Fibroblast of skin of left biceps (primary cell): ENCODE results near the gene CTNND2.

ENCODE experiments used
- DNase-seq, 2 experiments: peaks; one replicate each; pipeline ENCODE4 v3.0.0-alpha.2; 2013; ENCODE audit warnings: low read depth in 2 of 2

CTNND2 gene

GRCh38 chr5:11522796-11523195, 381.4 kb downstream of the CTNND2 start:
- no peak for DNase-seq

GRCh38 chr5:11520241-11520930, 383.9 kb downstream of the CTNND2 start:
- no peak for DNase-seq

- DNase-seq = no peak
Observed at GRCh38 chr5:11519236-11519635, 385.0 kb downstream of the CTNND2 start.

GRCh38 chr5:11518676-11519075, 385.6 kb downstream of the CTNND2 start:
- no peak for DNase-seq

GRCh38 chr5:11514705-11515432, 389.4 kb downstream of the CTNND2 start:
- DNase-seq = no peak

- no peak for DNase-seq
Observed at GRCh38 chr5:11511878-11512277, 392.4 kb downstream of the CTNND2 start.

GRCh38 chr5:11510889-11511288, 393.4 kb downstream of the CTNND2 start:
- DNase-seq = no peak

GRCh38 chr5:11509793-11510192, 394.5 kb downstream of the CTNND2 start:
- no peak for DNase-seq

GRCh38 chr5:11507156-11507910, 396.9 kb downstream of the CTNND2 start:
- no peak for DNase-seq

- peak in 1 of 2 experiments; percentile 9 for DNase-seq
Observed at GRCh38 chr5:11504886-11505193, 399.4 kb downstream of the CTNND2 start.

- no peak for DNase-seq
Observed at GRCh38 chr5:11504065-11504885, 400.0 kb downstream of the CTNND2 start.

GRCh38 chr5:11502783-11503182, 401.5 kb downstream of the CTNND2 start:
- DNase-seq = no peak

- no peak for DNase-seq
Observed at GRCh38 chr5:11497651-11498050, 406.6 kb downstream of the CTNND2 start.

GRCh38 chr5:11496137-11496719, 408.0 kb downstream of the CTNND2 start:
- no peak for DNase-seq

- no peak for DNase-seq
Observed at GRCh38 chr5:11494340-11494739, 409.9 kb downstream of the CTNND2 start.

GRCh38 chr5:11491404-11492075, 412.7 kb downstream of the CTNND2 start:
- DNase-seq = no peak

GRCh38 chr5:11483630-11484029, 420.6 kb downstream of the CTNND2 start:
- DNase-seq = no peak

- DNase-seq = no peak
Observed at GRCh38 chr5:11482011-11482410, 422.2 kb downstream of the CTNND2 start.

- no peak for DNase-seq
Observed at GRCh38 chr5:11477786-11478185, 426.5 kb downstream of the CTNND2 start.

- DNase-seq = no peak
Observed at GRCh38 chr5:11476866-11477265, 427.4 kb downstream of the CTNND2 start.
